ENCODE data around the gene MNS1. TPM values are rescaled to one million over a fixed set of nuclear protein-coding genes. Genes with fewer than 3 reads are reported as not detected.

MNS1 gene
- total RNA-seq, 1 donor from 2014 or later, result 0.84 TPM

GRCh38 chr15:56460947-56461346, 4.0 kb downstream of the MNS1 start:
- no peak for DNase-seq (ENCODE audit: low read depth)
- no peak for TF ChIP-seq CTCF (IDR thresholded peaks at IDR 0.05; ENCODE audit: insufficient read depth, low read length, poor library complexity, severe bottlenecking)
- Histone ChIP-seq H3K27me3 (ENCODE audit: control insufficient read depth, insufficient read depth, low read length) (no peaks in the 10 kb centered on the region), H3K36me3 (ENCODE audit: control insufficient read depth, insufficient read depth, low read length) (no peaks in the 10 kb centered on the region), H3K4me3 (ENCODE audit: low read depth, low read length) (no peak overlapping the region)

- no peaks in the 10 kb centered on the region for H3K27me3 ChIP-seq (ENCODE audit: control insufficient read depth, insufficient read depth, low read length)
- no peaks in the 10 kb centered on the region for H3K36me3 ChIP-seq (ENCODE audit: control insufficient read depth, insufficient read depth, low read length)
- no peak for DNase-seq (ENCODE audit: low read depth)
- H3K4me3 ChIP-seq (ENCODE audit: low read depth, low read length), result no peak overlapping the region
- TF ChIP-seq CTCF (IDR thresholded peaks at IDR 0.05; ENCODE audit: insufficient read depth, low read length, poor library complexity, severe bottlenecking), result no peak
These were observed 4.9 kb downstream of the MNS1 start for GRCh38 chr15:56460071-56460470.

- no peak for TF ChIP-seq CTCF (IDR thresholded peaks at IDR 0.05; ENCODE audit: insufficient read depth, low read length, poor library complexity, severe bottlenecking)
- no peak overlapping the region for H3K4me3 ChIP-seq (ENCODE audit: low read depth, low read length)
- H3K36me3 ChIP-seq (ENCODE audit: control insufficient read depth, insufficient read depth, low read length), result no peaks in the 10 kb centered on the region
- DNase-seq (ENCODE audit: low read depth), result no peak
- H3K27me3 ChIP-seq (ENCODE audit: control insufficient read depth, insufficient read depth, low read length), result no peaks in the 10 kb centered on the region
These were observed 5.8 kb downstream of the MNS1 start for GRCh38 chr15:56459096-56459495.

GRCh38 chr15:56456229-56456628, 8.7 kb downstream of the MNS1 start:
- H3K4me3 ChIP-seq (ENCODE audit: low read depth, low read length), result no peak overlapping the region
- DNase-seq (ENCODE audit: low read depth), result no peak
- no peak for TF ChIP-seq CTCF (IDR thresholded peaks at IDR 0.05; ENCODE audit: insufficient read depth, low read length, poor library complexity, severe bottlenecking)

GRCh38 chr15:56454836-56455235, 10.1 kb downstream of the MNS1 start:
- DNase-seq (ENCODE audit: low read depth), result no peak
- Histone ChIP-seq H3K4me3 (ENCODE audit: low read depth, low read length) (no peak overlapping the region), H3K36me3 (ENCODE audit: control insufficient read depth, insufficient read depth, low read length) (no peaks in the 10 kb centered on the region), H3K27me3 (ENCODE audit: control insufficient read depth, insufficient read depth, low read length) (no peaks in the 10 kb centered on the region)
- TF ChIP-seq CTCF (IDR thresholded peaks at IDR 0.05; ENCODE audit: insufficient read depth, low read length, poor library complexity, severe bottlenecking), result no peak

More at GRCh38 chr15:56456229-56456628, 8.7 kb downstream of the MNS1 start:
- H3K36me3 ChIP-seq (ENCODE audit: control insufficient read depth, insufficient read depth, low read length), result no peaks in the 10 kb centered on the region
- no peaks in the 10 kb centered on the region for H3K27me3 ChIP-seq (ENCODE audit: control insufficient read depth, insufficient read depth, low read length)

- TF ChIP-seq CTCF (IDR thresholded peaks at IDR 0.05; ENCODE audit: insufficient read depth, low read length, poor library complexity, severe bottlenecking), result no peak
- no peak for DNase-seq (ENCODE audit: low read depth)
- Histone ChIP-seq H3K4me3 (ENCODE audit: low read depth, low read length) (no peak overlapping the region), H3K36me3 (ENCODE audit: control insufficient read depth, insufficient read depth, low read length) (no peaks in the 10 kb centered on the region), H3K27me3 (ENCODE audit: control insufficient read depth, insufficient read depth, low read length) (no peaks in the 10 kb centered on the region)
These were observed 19.2 kb downstream of the MNS1 start for GRCh38 chr15:56445746-56446145.

All from kidney epithelial cell (primary cell).